Esophagus mucosa (tissue), 1 donor: ENCODE data around the gene DNAH5. TPM values are rescaled to one million over a fixed set of nuclear protein-coding genes. Genes with fewer than 3 reads are reported as not detected.
"Not testable (repeated sequence)": the region's sequence is repeated elsewhere in the genome, so short reads cannot be mapped to it uniquely, and the experiment has no call there.

Experiments used
- ATAC-seq: fragments of 200-7000 bp; cut with Tn5 transposase; one replicate; pipeline ENCODE4 v1.9.1; 2020
- total RNA-seq: library from RNA; stranded (reverse); gene quantifications from one replicate; pipeline ENCODE4 v1.2.4, GENCODE V29; 2023
- donor health status: DM: yes; HTN: yes; CAD: no.

DNAH5 gene, protein sequence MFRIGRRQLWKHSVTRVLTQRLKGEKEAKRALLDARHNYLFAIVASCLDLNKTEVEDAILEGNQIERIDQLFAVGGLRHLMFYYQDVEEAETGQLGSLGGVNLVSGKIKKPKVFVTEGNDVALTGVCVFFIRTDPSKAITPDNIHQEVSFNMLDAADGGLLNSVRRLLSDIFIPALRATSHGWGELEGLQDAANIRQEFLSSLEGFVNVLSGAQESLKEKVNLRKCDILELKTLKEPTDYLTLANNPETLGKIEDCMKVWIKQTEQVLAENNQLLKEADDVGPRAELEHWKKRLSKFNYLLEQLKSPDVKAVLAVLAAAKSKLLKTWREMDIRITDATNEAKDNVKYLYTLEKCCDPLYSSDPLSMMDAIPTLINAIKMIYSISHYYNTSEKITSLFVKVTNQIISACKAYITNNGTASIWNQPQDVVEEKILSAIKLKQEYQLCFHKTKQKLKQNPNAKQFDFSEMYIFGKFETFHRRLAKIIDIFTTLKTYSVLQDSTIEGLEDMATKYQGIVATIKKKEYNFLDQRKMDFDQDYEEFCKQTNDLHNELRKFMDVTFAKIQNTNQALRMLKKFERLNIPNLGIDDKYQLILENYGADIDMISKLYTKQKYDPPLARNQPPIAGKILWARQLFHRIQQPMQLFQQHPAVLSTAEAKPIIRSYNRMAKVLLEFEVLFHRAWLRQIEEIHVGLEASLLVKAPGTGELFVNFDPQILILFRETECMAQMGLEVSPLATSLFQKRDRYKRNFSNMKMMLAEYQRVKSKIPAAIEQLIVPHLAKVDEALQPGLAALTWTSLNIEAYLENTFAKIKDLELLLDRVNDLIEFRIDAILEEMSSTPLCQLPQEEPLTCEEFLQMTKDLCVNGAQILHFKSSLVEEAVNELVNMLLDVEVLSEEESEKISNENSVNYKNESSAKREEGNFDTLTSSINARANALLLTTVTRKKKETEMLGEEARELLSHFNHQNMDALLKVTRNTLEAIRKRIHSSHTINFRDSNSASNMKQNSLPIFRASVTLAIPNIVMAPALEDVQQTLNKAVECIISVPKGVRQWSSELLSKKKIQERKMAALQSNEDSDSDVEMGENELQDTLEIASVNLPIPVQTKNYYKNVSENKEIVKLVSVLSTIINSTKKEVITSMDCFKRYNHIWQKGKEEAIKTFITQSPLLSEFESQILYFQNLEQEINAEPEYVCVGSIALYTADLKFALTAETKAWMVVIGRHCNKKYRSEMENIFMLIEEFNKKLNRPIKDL (N-terminal part only)
- 0.52 TPM for total RNA-seq

DNA sequence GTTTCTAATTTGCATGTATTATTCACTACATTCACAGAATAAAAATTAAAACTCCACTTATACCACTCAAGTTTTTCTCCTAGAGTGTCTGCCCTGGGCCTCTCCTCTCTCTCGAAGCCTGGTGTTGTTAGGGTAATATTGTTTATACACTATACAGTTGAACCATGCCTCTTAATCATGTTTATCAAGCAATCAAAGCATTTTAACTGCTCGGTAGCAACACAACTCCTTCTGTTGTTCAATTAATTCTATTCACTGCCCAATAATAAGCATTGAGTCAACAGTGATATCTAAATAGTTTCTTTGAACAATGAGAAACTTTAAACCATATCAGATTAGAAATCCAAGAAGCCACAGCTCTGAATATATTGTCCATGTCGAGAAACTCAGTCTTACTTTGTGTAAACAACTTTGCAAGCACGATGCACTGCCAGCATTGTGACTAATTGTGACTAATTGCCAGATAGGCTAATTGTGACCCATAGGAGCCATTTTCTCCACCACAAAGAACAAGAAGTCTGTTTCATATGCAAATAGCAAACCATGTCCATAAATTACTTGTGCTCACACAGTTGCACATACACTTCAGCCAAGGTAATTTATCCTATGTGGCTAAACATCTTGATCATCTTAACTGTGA is at the start of gene DNAH5:
Gene DNAH5 (minus strand): TSS at position 129 of the 640 bp plus-strand sequence. CDS start 250 bp downstream, outside the sequence.
- no peak for ATAC-seq

DNA sequence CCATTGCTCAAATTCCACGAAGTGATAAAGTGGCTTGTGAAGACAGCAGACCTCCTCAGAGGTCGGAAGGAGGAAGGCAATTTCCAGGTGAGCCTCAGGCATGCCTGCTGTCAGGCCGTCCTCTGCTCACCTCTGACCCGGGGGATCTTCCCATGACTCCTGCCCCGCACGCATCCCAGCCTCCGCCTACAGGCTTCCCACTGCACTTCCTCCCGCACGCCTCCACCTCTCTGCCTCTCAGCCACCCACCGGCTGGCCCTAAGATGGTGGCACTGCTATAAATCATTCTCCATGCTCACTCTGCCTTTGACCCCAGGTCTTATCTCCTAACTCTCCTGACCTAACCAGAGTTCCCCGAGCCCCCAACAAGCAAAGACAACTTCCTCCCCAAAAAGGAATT is 49.4 kb upstream of the DNAH5 start:
- ATAC-seq, result no peak

DNA sequence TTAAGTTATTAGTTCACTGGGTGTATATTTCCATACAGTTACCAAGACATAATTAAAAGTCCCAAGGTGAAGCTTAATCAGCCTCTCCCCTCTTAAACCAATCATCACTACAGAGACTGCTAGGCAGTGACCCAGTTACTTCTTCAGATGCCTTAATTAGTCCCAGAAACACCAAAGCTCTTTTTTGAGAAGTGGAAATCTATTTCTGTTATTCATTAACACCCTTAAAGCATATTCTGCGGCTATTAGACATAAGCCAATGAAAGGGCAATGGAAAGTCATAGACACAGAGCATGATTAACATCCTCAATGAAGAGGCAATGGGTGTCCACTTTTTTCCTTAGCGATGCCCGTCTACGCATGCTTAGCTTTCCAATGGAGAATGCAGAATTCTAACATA is 48.3 kb upstream of the DNAH5 start:
- ATAC-seq, result no peak

DNA sequence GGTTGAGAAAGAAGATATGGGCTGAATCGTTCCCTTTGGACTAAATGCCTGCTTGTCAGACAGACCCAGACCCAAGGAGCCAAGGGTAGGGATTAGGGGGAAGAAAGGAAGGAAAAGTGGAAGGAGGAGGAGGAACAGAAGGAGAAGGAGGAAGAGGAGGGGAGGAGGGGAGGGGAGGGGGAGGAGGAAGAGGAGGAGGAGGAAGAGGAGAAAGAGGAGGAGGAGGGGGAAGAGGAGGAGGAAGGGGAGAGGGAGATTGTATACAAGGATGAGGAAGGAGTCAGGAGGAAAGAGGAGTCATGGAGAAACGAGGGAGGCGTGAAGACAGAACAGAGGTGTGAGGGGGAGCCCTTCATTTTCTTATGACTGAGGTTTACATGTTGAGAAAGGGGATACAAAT is 46.9 kb upstream of the DNAH5 start:
- ATAC-seq, result no peak

DNA sequence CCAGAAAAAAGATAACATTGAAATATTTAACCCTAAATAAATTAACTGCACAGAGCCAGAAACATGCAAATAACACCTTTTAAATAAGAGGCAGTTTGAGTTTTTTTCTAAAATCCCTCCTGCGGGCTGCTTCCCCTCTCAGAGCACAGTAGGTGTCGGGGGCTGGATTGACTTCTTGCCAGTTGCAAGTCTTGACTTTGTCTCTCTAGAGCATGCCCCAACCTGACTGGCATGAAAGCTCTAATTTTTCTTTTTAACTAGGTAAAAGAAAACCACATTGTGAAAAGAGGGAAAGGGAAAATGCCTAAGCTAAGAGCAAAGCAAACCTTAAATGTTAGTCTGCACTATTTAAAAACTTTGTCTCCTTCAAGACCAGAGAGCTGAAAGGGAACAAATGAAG is 46.4 kb upstream of the DNAH5 start:
- no peak for ATAC-seq

DNA sequence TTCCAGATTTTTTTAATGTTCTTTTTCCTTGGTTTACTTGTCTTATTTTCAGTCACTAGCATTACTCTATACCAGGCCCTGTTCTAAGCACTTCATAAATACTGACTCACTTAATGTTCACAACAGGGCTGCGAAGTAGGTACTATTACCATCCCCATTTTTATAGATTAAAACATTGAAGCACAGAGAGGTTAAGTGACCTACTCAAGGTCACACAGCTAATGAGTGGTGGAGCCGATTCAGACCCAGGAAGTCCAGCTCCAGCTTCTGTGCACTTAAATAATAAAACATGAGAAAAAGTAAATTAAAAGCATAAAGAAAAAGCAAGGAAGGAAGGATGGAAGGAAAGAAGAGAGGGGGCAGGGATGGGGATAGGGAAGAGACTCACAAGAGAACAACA is 45.3 kb upstream of the DNAH5 start:
- no peak for ATAC-seq

DNA sequence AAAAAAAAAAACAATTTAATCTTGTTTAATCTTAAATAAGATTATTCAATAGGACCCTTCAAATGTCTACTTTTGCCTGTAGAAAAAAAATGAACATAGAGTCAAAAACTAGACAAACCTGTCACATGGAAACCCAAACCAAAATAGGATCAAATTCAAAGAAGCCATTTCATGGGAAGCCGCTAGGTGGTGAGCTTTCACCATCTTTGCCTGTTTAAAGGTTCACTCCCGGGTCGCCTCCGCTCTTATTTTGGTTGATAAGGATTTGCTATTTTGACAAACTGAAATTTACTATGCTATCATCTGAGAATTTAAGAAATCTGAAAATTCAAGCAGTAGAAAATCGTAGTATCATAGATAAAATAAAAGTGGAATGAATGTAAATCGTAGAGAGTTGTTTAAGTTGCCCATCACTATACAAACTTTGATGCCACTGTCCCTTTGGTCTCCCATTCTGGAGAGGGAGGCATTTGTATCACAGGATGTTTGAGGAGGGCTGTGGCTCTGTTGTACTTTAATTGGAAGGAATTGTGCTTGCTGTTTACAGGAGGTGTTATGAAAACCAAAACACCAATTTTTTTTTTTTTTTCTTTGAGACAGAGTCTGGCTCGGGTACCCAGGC is 43.5 kb upstream of the DNAH5 start:
- peak; percentile 60 for ATAC-seq

DNA sequence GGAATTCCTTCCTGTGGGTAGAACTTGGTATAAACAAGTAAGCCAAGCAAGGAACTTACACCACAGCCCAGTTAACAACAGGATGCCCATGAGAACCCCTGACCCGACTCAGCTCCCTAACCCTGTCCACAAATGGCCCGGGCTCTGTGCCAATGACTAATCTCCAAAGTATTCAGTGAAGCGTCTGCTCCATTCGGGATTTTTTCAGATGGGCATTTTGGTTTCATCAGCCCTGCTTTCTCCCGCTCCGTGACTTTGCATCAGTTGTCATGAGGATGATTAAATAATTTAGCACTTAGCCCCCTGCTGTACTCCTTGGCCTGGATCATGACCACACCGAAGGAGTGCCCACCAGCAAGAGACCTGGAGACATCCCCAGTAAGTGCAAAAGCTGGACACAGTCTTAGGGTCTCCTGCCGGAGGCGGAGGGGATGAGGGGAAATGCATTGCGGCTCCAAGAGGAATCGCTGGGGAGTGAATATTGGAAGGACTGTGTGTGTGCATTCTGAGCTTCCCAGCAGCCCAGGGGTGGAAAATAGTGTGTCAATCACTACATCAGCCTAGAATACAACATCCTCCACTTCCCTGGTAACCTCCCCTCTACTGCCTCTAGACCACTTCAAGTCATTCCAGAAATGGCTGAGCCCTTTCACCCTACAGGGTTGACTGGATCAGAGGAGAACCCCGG is 41.4 kb upstream of the DNAH5 start:
- peak; percentile 20 for ATAC-seq

DNA sequence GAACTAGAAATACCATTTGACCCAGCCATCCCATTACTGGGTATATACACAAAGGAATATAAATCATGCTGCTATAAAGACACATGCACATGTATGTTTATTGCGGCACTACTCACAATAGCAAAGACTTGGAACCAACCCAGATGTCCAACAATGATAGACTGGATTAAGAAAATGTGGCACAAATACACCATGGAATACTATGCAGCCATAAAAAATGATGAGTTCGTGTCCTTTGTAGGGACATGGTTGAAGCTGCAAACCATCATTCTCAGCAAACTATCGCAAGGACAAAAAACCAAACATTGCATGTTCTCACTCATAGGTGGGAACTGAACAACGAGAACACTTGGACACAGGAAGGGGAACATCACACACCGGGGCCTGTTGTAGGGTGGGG is 40.4 kb upstream of the DNAH5 start:
- ATAC-seq, result not testable (repeated sequence)

DNA sequence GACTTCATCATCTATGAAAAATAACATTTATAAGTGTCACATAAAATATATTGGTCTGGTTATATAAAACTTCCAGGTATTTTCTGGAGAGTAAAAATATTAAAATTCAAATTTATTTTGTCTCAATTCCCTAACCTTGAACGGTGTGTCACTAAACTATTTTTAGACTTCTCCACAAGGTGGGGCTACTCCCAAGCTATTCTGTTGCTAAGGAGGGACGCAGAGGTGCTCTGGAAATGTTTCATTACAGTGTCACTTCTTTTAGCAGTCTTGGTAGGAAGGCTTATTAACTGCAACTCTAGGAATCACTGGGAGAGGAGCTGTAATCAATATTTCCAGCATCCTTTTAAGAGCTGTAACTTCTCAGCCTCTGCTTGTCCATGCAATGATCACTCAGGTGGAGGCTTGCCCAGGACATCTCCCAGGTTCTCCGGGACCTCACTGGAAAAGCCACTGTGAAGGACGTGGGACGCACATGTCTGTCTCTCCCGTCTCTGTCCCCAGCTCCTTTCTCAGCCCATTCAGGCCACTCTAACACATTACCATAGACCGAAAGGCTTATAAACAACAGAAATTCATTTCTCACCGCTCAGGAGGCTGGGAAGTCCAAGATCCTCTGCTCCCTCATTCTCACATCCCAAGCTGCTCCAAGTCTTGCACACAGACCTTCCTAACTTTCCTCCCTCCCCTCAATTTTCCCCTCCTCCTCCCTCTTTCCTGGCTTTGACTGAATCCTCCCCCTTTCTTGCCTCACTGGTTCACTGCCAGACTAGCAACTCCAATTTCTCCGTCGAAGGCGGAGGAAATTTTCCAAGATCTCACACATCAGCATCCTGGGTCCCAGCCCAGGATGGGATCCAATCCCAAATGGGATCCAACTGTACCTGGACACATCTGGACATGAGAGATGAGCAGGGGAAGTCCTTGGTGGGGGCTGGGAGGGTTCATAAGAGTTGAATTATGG is 32.7 kb upstream of the DNAH5 start:
- peak; percentile 79 for ATAC-seq

DNA sequence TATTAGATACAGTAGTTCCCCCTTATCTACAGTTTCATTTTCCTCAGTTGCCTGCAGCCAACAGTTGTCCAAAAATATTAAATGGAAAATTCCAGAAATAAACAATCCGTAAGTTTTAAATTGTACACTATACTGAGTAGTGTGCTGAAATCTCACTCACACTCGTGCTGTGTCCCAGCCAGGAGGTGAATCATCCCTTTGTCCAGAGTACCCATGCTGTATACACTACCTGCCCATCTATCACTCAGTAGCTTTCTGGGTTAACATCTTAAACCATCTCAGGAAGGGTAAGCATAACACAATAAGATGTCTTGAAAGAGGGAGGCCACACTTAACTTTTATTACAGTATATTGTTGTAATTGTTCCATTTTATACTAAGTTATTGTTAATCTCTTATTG is 31.7 kb upstream of the DNAH5 start:
- ATAC-seq, result no peak

DNA sequence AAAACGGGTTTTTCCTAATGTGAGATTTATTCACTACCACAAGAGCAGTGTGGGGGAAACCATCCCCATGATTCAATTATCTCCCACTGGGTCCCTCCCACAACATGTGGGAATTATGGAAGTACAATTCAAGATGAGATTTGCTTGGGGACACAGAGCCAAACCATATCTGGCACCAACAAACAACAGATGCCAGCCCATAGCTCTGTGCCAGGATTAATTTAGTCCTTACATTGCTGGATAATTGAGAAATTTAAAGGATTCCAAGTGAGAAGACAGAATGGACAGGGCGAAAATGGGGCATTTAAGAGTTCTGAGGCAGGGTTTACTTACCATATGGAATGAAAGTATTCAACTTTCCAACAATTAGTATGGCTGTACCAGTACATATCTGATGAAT is 30.8 kb upstream of the DNAH5 start:
- ATAC-seq, result no peak

DNA sequence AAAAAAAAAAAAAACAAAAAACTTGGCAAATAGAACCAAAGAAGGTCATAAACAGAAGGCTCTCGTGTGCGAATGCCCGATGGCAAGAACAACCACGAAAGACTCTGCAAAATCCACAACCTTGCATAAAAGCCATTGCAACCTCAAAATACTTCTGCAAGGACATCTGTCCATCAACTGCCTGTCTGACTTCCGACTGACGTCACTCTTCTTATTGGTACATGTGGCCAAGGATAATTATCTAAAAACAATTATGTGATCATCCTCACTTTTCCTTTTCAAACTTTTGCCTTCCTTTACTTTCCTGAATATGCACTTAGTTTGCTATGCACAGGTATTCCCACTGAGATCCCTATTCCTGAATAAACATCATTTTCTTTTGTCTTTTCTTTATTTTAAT is 29.2 kb upstream of the DNAH5 start:
- no peak for ATAC-seq

DNA sequence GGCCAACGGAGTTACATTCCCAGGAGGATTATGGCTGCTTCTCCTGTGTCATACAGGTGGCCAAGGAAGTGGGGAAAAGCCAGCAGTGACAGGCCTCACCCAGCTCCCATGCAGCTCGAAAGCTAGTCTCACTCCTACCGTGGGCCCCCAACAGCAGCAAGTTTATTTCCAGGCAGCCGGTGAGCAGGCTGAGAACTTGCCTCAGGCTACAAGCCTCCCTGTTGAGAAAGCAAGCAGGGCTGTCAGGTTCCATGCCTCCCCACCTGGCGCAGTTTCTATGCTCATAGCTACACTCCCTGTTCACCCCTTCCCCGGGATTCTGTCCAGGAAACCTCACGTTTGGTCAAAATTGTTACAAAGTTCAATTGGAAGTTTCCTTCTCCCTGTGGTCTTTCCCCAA is 27.5 kb upstream of the DNAH5 start:
- ATAC-seq, result no peak

DNA sequence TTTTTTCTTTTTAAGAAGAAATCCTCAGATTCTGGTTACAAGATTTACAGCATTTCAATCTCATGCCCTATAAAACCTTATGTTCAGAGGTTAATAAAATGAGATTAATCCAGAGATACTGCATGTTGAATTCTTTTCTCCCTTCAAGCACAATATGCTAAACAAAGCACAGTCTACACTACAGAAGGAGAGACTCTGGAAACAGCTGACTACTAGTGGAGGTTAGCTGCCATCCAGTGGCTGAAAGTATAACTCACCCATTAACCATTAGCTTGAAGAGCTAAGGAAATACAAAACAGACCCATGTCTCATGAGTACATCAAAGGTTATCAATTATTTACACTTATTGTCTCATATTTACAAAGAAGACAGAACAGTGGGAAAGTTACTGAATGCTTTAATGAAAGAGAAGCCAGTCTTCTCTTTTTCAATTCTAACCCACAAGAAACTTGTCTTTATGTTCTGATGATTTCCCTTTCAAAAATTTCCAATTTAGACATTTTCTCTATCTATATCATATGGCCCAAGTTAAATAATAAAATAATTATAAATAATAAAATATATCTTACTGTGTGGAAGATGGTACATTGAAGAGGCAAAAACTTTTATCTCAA is 12.7 kb upstream of the DNAH5 start:
- ATAC-seq, result peak; percentile 83

DNA sequence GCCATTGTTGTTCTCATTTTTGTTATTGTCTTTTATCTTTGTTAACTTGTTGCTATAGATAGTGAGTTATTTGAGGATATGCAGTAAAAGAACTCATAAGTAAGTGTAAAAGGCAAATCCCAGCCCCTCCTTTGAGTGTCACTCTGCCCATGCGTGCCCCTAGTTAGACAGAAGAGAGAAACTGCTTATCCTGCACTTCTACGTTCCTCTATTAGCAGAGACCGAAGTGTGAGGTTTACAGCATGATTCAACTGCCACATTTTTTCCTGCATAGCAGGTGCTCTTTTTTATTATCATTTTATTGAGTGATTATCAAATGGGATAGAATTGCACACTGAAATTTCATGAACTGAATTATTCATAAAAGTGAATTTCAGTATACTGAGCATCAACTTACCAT is 12.0 kb upstream of the DNAH5 start:
- ATAC-seq, result no peak

DNA sequence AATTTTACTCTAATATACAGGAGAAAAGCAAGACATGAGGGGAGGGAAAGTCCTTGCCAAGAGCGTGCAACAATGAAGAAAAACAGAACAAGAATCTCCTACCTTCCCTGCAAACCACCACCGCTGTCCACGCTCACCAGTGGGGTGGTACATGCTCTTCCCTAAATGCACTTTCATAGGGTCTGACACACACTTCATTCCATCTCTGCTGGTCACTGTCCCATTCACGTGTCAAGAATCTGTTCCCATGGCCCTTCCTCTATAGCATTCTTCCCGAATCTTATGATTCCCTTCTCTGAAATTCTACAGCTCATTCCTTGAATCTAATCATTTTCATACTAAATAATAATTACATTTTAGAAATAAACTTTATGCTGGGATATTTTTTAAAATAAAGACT is 11.4 kb upstream of the DNAH5 start:
- ATAC-seq, result no peak

DNA sequence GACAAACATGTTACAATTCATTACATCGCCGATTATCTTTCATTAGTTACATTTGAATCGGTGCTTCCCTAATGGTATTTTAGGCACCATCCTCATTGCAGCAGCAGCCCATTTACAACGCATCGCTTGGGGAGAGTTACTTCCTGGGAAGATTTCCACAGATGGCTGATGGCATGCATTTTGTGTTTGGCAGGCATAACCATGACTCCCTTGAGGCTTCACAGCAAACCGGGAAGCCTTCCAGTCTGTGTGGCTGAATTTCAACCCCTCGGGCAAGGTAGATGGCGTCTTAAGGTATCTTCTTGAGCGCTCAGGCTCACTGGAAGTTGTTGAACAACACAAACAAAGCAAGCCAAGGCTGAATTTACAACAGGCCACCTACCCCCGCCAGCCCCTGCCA is 1.6 kb upstream of the DNAH5 start:
- no peak for ATAC-seq

DNA sequence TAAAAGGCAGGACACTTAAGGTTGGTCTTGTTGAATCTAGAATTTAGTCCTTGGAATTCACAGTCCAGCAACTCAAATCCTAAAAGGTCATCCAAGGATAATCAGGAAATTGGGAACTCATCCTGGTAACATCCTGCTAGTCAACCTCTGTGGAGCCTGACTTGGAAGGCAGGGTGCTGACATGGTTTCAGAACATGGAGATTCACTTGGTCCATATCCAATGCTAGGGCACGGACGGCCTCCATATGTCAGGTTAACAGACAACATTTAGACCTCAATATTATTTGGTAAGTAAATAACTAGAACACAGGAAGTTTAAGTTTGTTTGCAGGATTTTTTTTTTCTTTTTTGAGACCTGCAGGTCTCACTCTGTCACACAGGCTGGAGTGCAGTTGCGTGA is 783 bp upstream of the DNAH5 start:
- no peak for ATAC-seq

DNA sequence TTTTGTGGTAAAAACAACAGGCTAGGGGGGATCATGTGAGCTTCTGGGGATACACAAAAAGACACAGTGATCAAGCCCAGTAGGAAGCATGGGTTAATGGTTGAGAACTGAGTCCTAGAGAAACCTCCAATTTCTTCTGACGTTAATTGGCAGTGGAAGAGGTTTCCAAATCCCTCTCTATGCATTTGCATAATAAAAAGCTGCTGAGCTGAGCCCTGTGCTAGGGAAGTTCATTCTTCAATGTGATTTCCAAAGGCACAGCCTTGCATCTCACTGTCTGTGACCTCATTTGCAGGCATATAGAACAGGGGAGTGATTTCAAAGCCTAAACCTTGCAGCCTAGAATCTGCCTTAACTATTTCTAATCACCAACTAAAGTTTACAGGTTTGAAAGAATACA is 812 bp downstream of the DNAH5 start:
- ATAC-seq, result no peak
